Ovary (tissue), 3 donors: ENCODE results near the gene CYLD.

Experiments used
- CTCF ChIP-seq, 3 donors: fragments of 450-650 bp in 2 of 3; fragments of 200-600 bp in 1 of 3; IDR thresholded peaks; one replicate each; pipeline versions ENCODE4 v1.5.1 to v1.8.0; 2016 to 2022; ENCODE audit warnings: antibody characterized with exemption in 3 of 3, mild to moderate bottlenecking in 1 of 3
- EP300 ChIP-seq: sonication (generic); formaldehyde crosslinking; IDR thresholded peaks from one replicate; pipeline ENCODE4 v1.6.1; 2017; ENCODE audit warnings: antibody characterized with exemption
- POLR2A ChIP-seq: fragments of 450-650 bp; IDR thresholded peaks from one replicate; pipeline ENCODE4 v1.6.1; 2017; ENCODE audit warnings: antibody characterized with exemption, mild to moderate bottlenecking, moderate library complexity
- donor health status: DM: no; HTN: no; CAD: no.

- no peak for TF ChIP-seq CTCF (IDR thresholded peaks at IDR 0.05)
- no peak for TF ChIP-seq POLR2A
- TF ChIP-seq EP300, result no peak
These were observed 72.7 kb downstream of the CYLD start for GRCh38 chr16:50814541-50814940.
